ENCODE results near the gene TRIP4. TPM values are rescaled to one million over a fixed set of nuclear protein-coding genes. Genes with fewer than 3 reads are reported as not detected.

Gene TRIP4
- total RNA-seq, 1 donor from 2014 or later: 22.6 TPM

DNA sequence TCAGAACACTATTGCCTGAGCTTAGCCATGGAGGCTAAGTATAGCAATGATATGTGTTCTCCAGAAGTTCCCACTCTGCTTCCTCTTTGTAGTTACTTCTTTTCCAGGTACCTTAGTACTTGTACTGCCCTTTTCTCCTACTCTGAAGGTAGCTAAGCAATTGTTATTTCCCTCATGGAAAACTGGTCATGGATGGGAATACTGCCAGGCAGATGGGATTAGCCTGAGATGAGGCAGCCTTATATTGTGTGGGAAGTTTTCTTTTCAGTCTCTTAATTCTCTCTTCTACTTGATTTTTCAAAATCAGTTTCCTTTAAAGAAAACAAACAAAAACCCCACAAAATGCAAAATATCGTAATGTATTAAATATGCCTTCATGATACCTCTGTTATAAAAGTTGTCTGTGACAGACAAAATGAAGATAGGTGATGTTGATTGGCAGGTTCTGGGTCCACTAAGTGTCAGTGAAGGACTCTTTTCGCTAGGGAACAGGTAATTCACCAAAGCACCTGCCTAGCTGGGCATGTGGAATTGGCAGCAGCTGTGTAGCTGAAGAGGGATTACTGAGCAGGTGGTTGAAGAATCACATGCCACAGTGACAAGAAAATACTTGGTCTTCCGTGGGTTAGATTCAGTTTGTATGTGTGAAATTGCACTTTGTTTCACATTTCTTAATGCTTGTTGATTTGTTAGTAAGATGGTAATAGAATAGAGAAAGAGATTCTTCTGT, 76.8 kb downstream of the TRIP4 start:
- no peak overlapping the region for H3K4me3 Mint-ChIP-seq
- no peaks in the 10 kb centered on the region for H3K27me3 Mint-ChIP-seq (ENCODE audit: low read depth)
- peaks cover 61% of the 10 kb centered on the region for H3K4me1 Mint-ChIP-seq
- no peak for TF ChIP-seq CTCF (IDR thresholded peaks at IDR 0.05; ENCODE audit: unreplicated experiment)
- H3K36me3 Mint-ChIP-seq: peaks cover 10% of the 10 kb centered on the region
- H3K27ac Mint-ChIP-seq: peak overlapping the region; percentile 70
- H3K9me3 Mint-ChIP-seq: no peaks in the 10 kb centered on the region
- no peak for DNase-seq (ENCODE audit: low spot score in 2 of 2, unreplicated experiment in 2 of 2)

GRCh38 chr15:64466408-64467141, 78.9 kb downstream of the TRIP4 start:
- H3K4me1 Mint-ChIP-seq: peaks cover 50% of the 10 kb centered on the region
- no peak for TF ChIP-seq CTCF (IDR thresholded peaks at IDR 0.05; ENCODE audit: unreplicated experiment)
- H3K4me3 Mint-ChIP-seq: no peak overlapping the region
- no peak for DNase-seq (ENCODE audit: low spot score in 2 of 2, unreplicated experiment in 2 of 2)
- no peaks in the 10 kb centered on the region for H3K27me3 Mint-ChIP-seq (ENCODE audit: low read depth)
- H3K27ac Mint-ChIP-seq: peak overlapping the region; percentile 45
- no peaks in the 10 kb centered on the region for H3K9me3 Mint-ChIP-seq
- peaks cover 14% of the 10 kb centered on the region for H3K36me3 Mint-ChIP-seq

- Mint-ChIP-seq H3K4me3 (no peak overlapping the region), H3K9me3 (no peaks in the 10 kb centered on the region), H3K27me3 (ENCODE audit: low read depth) (no peaks in the 10 kb centered on the region), H3K27ac (no peak overlapping the region), H3K36me3 (peaks cover 16% of the 10 kb centered on the region), H3K4me1 (peaks cover 21% of the 10 kb centered on the region)
- DNase-seq (ENCODE audit: low spot score in 2 of 2, unreplicated experiment in 2 of 2): no peak
- no peak for TF ChIP-seq CTCF (IDR thresholded peaks at IDR 0.05; ENCODE audit: unreplicated experiment)
Observed at GRCh38 chr15:64472161-64472560, 84.5 kb downstream of the TRIP4 start.

- Mint-ChIP-seq H3K36me3 (peaks cover 6% of the 10 kb centered on the region), H3K27me3 (ENCODE audit: low read depth) (no peaks in the 10 kb centered on the region), H3K4me3 (no peak overlapping the region), H3K9me3 (no peaks in the 10 kb centered on the region), H3K27ac (peak overlapping the region; percentile 55), H3K4me1 (peaks cover 16% of the 10 kb centered on the region)
- TF ChIP-seq CTCF (IDR thresholded peaks at IDR 0.05; ENCODE audit: unreplicated experiment): no peak
- no peak for DNase-seq (ENCODE audit: low spot score in 2 of 2, unreplicated experiment in 2 of 2)
Observed at GRCh38 chr15:64474846-64475245, 87.2 kb downstream of the TRIP4 start.

DNA sequence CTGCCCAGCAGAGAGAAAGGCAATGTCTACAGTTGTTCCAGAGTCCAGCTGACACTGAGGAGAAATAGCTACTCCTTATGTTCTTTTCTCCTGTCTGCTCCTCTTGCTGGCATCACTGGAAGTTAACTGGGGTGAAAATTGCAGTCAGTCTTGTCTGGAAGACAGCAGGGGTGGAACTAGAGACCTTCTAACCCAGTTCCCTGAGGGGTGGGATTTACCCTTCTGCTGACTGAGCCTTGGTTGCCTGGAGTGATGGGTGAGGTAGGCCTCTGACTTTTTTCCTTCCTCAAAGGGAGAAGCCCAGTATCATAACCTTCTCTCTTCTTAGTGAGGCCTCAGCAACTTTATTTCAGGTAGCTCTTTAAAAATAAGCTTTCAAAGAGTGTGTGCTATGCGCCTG, 88.9 kb downstream of the TRIP4 start:
- no peak for TF ChIP-seq CTCF (IDR thresholded peaks at IDR 0.05; ENCODE audit: unreplicated experiment)
- H3K27ac Mint-ChIP-seq: peak overlapping the region; percentile 72
- no peak for DNase-seq (ENCODE audit: low spot score in 2 of 2, unreplicated experiment in 2 of 2)
- H3K4me3 Mint-ChIP-seq: no peak overlapping the region
- H3K4me1 Mint-ChIP-seq: peaks cover 24% of the 10 kb centered on the region
- no peaks in the 10 kb centered on the region for H3K27me3 Mint-ChIP-seq (ENCODE audit: low read depth)
- H3K9me3 Mint-ChIP-seq: no peaks in the 10 kb centered on the region
- peaks cover 10% of the 10 kb centered on the region for H3K36me3 Mint-ChIP-seq
